HG02973 (cell line): ENCODE measurements around the gene CORO1C.

Source experiments
- ATAC-seq: cut with Tn5 transposase; IDR thresholded peaks from one replicate; pipeline ENCODE4 v1.9.1; 2021; ENCODE audit warnings: moderate library complexity; ENCODE audit not compliant: unreplicated experiment

The CORO1C gene

DNA sequence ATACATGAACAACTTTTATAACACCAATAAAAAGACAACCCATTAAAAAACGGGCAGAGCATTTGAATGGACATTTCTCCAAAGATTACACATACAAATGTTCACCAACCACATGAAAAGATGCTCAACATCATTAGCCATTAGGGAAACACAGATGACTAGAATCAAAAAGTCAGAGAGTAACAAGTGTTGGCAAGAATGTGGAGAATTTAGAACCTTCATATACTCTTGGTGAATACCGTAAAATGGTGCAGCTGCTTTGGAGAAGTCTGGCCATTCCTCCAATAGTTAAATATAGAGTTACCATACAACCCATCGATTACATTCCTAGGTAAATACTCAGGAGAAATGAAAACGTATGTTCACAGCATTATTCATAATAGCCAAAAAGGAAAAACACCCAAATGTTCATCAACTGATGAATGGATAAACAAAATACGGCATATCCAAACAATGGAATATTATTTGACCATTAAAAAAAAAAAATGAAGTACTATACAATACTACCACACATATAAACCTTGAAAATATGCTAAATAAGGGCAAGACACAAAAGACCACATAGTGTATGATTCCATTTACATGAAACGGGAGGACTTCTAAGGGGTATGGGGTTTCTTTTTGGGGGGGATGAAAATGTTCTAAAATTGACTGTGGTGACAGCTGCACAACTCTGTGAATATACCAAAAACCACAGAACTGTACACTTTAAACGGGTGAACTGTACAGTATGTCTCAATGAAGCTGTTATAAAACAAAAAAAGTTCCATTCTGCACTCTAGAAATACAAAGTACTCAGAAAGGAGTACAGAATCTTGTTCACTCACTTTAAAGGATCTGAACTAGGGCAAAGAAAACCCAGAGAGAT lies 3.2 kb downstream of the CORO1C start:
- ATAC-seq = no peak

DNA sequence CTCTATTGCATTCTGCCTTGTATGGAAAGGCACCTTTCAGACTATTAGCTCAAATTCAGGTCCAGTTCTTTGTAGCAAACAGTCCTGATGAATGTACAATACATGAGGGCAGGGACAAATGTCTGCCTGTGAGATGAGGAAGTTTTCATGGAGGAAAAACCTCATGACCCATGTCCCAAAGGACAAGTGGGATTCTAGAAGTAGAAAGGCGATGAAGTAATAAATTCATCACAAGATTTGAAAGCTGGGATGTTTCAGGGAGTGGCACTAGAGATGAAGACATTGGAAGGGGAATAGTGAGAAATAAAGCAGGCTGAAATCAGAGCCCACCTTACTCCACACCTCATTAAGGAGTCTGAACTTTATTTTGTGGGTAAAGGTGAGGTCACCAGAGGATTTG lies 4.2 kb downstream of the CORO1C start:
- no peak for ATAC-seq

DNA sequence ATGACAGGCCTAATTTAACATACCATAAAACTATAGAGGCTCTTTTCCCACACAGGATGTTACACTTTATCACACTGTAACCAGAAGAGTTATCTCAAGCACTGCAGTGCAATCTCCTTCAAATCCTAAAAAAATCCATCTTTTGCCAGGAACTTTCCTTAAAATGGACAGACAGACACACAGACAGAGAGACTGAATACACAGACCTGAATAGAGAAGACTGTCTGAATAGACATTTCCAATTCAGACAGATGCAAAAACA lies 6.5 kb downstream of the CORO1C start:
- no peak for ATAC-seq

DNA sequence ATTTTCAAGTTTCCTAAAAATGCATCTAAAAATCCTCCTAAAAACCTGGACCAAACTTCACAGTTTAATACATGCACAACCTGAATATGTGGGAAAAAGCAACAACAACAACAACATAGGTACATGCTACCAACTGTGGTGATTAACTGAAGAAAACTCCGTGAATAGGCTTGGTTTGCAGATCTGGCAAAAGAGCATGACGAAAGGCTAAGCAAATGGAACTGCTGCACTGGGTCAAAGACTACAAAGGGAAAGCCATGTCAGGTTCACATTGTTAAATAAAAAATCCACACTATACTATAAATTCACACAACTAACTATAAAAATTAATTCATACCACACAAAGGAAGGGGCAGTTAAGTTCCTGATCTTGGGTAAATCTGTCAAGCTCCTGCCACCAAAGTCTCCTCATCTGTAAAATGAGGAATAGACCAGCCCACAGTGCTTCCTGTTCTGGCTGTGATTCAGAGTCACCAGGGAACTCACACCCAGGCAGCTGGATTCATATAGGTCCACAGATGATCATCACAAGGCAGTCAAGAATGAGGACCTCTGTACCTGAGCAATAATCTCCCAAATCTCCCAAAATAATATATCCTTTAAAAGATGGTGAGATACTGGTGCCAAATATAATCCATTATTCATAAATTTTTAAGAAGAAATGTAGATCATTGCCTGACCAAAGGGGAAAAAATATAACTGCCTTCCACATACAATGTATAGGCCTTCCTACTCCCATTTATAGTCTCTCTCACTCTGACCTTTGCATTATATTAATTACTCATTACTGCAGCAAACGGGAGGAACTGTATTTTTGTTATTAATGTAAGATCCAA lies 7.0 kb downstream of the CORO1C start:
- ATAC-seq = no peak

DNA sequence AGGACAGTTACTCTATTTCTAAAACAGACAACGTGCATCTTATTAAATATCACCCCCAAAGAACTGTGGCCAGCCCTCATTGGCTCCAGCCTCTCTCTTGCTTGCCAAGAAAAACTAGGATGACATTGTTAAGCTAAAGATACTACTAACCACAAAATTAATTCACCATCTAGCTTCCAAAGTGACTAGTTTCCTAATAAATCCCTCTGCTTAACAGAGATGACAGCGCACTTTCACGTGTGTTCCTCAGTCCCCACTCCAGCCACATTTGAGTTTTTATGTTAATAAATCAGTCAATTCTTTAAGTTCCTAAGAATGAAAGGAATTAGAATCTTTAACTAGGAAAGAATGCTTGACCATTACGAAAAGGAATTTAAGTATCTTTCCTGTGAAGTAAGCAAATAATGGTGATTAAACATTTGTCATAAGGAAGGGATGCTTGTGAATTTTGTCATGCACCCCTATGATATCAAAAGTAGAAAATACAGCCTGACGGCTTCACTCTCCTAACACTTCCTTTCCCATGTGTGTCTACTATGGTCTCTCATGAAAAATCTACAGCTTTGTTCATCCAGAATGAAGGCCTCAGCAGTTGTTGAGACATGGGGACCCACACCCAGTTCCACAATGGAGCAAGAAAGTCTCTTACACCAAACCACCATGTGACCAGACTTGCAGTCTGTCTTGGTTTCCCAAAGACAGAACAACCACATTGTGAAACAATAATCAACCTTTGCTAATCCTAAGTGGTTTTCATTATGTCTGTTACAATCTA lies 8.1 kb downstream of the CORO1C start:
- no peak for ATAC-seq

DNA sequence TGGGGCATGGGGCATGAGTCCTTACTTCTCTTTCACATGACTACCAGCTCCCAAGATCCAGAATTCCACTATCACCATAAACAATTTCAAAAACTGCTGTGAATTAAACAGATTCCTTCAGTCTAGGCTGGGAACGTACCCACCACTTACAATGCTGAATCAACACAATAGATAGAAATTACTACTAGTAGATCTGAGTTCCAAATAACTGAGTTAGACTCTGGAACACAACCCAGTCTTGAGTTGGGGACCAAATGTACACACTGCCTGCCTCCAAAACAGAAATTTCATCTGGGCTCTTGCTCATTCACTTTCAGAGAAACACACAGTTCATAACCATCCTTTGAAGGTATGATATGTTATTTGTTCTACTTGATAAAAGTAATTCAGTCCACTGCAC lies 8.9 kb downstream of the CORO1C start:
- ATAC-seq = no peak

DNA sequence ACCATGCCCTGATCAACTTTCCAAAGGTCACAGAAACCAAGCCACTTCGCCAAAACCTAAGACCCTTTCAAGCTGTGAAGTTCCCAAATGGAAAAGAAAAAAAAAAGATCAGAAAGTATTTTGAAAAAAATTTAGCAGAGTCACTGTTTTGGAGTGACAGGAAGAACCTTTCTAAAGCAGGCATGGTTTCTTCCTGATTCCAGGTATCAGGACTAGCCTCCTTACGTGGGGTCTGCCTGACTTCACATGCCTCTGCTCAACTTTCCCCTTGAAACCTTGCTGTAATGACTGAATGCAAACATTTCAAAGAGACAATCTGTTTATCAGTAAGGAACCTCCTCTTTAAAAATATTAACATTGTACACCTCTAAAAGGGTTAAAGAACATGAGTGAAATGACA lies 9.5 kb downstream of the CORO1C start:
- no peak for ATAC-seq

DNA sequence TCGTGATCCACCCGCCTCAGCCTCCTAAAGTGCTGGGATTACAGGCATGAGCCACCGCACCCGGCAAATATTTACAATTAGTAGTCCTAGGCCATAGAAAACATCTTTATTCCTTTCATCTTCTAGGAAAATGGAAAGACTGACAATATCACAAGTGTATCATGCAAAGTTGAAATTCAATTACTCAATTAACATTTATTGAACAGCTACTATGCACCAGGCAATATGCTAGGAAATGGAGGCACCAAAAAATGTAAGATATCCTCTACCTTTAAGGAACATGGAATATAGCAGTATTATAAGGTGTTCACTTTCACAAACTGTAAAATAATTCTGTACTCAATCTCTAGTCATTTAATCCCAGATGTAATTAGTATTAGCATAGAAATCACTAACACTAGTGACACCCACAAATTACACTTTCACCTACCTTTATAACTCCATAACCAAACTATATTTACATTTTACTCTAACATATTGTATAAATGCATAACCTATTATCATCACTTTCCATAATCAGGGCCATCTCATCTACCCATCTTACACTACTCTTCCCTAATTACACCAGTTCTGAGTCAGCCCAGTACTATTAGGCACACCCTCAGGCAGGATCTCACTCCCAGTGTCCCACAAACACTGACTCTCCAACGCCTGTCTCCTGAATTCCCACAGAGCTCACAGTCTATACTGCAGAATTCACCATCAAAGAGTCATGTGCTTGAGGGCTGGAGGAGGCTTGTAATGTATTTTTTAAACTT lies 10.4 kb downstream of the CORO1C start:
- ATAC-seq = no peak

DNA sequence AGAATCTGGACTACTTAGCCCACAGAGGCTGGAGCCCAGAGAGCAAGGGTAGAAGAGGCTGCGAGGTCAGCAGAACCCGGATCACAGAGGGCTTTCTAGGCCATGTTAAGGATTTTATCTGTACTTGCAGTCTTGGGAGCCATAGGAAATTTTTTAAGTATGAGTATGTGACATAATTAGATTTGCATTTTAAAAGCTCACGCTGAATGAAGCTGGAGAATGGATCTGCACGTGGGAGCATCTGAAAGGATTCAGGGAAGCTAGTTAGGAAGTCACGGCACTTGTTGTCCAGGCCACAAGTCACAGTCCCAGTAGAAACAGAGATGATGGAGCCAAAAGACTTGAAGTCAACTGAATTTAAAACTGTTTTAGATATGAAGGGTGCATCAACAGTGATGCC lies 14.1 kb downstream of the CORO1C start:
- ATAC-seq = no peak

DNA sequence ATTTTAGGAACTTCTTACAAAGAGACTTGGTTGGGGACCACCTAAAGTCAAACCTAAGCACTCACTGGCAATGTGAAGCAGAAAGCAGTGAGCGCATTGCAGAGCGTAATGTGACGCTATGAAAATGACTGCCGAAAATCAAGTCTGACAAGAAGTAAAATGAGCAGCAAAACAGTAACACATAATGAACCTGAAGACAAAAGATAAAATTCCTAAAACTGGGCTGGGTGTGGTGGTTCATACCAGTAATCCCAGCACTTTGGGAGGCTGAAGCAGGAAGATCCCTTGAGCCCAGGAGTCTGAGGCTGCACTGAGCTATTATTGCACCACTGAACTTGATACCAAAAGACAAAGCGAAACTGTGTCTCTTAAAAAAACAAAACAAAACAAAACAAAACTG lies 16.5 kb downstream of the CORO1C start:
- no peak for ATAC-seq

DNA sequence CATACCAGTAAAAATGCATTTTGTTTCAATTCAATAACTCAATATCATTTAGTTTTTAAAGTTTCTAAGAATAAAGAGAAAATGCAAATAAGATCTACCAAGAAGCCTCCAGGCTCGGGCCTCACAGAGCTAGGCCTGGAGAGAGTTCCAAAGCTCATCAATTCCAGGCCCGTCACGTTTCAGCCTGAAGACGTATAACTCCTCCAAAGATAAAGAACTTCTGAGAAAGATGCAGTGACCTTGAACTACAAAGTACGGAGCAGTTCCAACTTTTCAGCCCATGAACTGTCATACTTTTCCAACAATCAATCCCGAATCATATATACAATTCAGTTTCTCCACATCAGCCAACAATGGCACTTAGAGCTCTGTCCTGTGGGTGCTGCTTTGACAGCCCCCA lies 17.8 kb downstream of the CORO1C start:
- no peak for ATAC-seq

DNA sequence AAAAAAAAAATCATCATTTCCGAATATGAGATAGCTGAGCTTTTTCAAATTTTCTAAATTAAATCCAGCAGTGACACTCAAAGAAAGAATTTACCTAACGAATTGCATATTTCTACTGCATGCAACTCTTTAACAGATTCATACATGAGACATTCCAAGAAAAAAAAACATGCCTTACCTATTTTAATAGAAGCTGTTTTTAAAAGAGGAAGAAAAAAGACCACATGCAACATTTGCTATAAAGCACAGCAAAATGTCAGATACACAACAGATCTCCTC lies 18.5 kb downstream of the CORO1C start:
- ATAC-seq = no peak

DNA sequence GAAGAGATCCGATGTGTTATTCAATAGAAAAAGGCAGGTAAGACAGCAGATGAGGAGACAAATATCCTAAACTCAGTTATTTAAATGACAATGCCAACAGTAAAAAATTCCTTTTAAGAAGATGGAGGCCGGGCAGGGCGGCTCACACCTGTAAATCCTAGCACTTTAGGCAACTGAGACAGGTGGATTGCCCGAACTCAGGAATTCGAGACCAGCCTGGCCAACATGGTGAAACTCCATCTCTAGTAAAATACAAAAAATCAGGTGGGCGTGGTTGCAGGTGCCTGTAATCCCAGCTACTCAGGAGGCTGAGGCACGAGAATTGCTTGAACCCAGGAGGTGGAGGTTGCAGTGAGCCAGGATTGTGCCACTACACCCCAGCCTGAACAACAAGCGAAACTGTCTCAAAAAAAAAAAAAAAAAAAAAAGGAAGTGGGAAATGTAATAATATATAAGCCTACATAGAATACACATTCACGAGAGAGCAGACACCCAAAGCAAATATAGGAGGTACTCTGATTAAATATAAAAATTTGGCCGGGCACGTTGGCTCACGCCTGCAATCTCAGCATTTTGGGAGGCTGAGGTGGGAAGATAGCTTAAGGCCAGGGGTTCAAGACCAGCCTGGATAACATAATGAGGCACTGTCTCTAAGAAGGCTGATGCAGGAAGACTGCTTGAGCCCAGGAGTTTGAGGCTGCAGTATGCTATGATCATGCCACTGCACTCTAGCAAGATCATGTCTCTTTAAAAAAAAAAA lies 19.0 kb downstream of the CORO1C start:
- no peak for ATAC-seq

DNA sequence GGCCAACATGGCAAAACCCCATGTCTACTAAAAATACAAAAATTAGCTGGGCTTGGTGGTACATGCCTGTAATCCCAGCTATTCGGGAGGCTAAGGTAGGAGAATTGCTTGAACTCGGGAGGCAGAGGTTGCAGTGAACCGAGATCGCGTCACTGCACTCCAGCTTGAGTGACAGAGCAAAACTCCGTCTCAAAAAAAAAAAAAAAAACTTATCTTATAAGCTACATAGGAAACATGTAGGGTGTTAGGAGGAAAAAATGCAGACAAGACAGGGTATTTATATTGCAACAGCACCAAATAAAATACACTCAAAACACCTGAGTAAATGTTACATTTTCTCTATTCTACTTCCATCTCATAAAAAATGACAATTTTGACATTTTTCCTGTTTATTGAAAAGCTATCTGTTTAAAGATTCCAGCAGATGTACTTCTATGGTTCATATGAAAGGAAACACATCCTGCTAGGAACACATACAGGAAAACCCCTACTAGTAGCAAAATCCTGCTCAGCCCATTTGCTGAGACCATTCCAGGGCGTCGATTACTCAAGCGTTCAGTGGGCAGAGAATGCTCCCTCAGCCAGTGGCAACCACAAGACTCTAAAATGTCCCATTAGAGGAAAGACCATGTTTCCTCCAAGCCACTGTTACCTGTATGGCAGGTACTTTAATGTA lies 19.7 kb downstream of the CORO1C start:
- ATAC-seq = no peak

DNA sequence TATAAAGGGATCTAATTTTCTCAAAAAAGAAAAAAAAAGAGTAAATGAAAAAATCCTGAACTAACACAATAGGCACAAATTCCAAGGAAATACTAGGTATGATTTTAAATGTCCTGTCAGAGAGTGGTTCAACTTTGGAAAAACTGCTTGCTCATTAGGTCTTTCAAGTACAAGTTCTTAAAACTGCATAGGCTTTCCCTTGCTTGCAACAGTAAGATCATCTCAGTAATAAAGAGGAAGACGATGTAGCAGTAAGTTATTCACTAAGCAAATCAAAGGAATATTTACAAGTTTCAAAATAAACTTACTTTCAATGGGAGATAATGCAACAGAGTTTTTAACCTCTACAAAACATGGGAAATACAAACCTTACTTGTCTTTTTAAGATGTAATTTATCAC lies 21.6 kb downstream of the CORO1C start:
- ATAC-seq = no peak

DNA sequence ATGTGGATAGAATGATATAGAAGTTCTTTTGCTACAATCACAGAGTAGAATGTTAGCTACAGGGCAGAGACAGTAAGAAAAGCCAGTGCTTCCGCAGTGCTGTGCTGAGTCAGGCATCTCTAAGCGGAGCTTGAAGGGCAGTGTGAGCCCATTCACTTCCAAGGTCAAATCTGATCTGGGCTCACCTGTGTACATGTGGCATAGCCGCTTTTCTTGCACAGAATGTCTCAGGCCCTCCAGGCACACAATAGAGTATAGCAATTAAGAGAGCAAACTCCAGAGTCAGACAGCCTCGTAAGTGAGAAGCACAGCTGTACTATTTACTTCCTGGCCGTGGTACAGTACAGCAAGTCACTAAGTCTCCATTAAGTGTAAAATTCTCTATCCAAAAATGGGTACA lies 26.8 kb downstream of the CORO1C start:
- no peak for ATAC-seq

DNA sequence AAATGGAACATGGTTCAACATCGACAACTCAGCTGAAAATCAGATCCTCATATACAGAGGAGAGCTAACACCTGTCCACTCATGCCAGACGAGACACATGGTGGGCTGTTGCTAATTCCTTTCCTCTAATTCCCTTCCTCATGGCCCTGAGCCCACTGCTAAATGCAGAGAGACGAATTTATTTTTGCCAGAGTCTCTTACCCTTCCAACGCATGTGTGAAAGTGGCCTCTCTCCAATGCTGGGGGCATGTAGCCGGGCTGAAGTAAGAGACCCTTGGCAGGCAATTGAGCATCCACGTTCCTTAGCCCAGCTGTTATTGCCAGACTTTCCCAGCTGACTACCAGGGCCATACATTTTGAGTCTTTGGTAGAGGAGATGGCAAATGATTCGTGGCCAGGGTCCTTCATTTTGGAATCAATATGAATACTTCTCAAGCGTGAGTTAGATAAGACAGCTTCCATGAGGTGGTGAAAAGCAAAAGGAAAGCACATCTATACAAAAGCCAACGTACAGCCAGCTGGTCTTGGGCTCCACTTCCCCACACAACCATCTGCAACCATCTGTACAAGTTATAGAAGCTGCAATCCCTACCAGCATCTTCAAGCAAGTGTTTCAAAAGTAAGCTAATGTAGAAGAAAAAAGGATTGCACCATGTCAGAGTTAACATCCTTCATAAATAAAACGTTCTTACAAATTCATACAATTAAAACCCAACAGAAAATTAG lies 28.6 kb downstream of the CORO1C start:
- ATAC-seq = no peak

DNA sequence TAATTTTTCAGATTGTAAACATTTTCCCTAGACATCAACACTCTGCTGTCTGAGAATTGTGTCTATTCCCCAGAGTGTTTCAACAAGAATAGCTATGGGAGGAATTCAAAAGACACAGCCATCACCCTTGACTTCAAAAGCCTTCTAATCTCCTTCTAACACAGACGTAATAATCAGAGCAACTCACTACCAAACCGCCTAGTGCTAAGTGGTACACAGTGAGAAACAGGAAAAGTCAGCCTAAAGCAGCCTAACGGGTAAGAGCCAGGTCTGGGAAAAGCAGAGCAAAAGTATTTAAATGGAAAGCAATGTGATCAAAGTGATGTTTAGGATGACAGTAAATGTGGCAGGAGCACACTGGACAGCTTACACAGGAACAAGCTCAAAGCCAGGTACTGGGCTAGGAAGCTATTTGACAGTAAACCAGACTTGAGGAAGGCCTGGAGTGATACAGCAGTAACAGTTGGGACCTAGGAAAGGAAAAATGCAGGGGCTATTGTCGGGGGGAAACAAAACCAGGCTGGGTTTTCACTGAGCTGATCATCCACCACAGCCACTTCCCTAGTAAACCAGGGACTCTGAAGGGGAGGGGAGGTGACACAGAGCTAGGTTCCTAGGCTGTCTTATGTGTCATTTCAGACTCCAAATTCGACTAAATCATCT lies 29.4 kb downstream of the CORO1C start:
- no peak for ATAC-seq
